Neural cell (in vitro differentiated cells): ENCODE data around the gene TMEM131L.

Experiments used
- EP300 ChIP-seq: fragments of 450-650 bp; conservative IDR thresholded peaks from 2 replicates; pipeline ENCODE4 v1.6.1; 2014; ENCODE audit warnings: antibody characterized with exemption, mild to moderate bottlenecking, moderate library complexity; ENCODE audit not compliant: poor library complexity, severe bottlenecking
- SMC3 ChIP-seq: fragments of 450-650 bp; conservative IDR thresholded peaks from 2 replicates; pipeline ENCODE4 v1.6.1; 2014; ENCODE audit warnings: antibody characterized with exemption, mild to moderate bottlenecking, moderate library complexity; ENCODE audit not compliant: poor library complexity

DNA sequence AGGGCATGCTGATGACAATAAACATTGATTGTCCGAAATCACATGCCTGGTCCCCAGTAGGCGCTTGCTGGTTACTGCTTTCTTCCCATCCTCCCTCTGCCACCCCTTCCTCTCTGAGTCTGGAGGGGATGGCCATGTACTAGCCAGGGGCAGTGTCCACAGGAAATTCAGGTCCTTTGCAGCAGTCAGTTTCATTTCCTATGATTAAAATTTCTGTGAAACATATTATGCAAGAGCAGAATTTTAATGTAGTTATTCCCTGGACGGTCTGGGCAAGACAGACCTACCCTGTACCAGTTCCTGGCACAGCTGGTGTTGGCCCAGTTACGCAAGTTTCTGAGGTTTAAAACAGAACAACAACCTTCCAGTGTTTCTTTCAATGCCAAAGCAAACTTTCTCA lies 189.8 kb downstream of the TMEM131L start:
- TF ChIP-seq EP300 = no peak
- no peak for TF ChIP-seq SMC3
